GM12878 (cell line): ENCODE measurements around the gene RCN1. TPM values are rescaled to one million over a fixed set of nuclear protein-coding genes. Genes with fewer than 3 reads are reported as not detected.

Experiments used
- ATAC-seq: fragments of 200-7000 bp; cut with Tn5 transposase; 3 replicates; pipeline ENCODE4 v1.9.1; 2020; ENCODE audit warnings: mild to moderate bottlenecking, moderate library complexity
- BruUV-seq: library from RNA; stranded (reverse); fragments of 400-500 nt; replicated peaks from 2 replicates; lab custom pipeline; 2021; lab: Mats Ljungman, UMichigan
- CTCF ChIA-PET: fragments of 300-600 bp; sonication (Branson Sonifier 250); formaldehyde crosslinking; extraction: SDS; loops from one replicate; lab custom pipeline; 2021; ENCODE audit warnings: inconsistent platforms; lab: Yijun Ruan, JAX
- POLR2A ChIA-PET: fragments of 350-600 bp; formaldehyde crosslinking; extraction: SDS; loops from one replicate; lab custom pipeline; 2021; ENCODE audit warnings: inconsistent platforms; lab: Charles Lee
- RAD21 ChIA-PET: fragments of 300-600 bp; sonication (Branson Sonifier 250); formaldehyde crosslinking; loops from one replicate; lab custom pipeline; 2023; ENCODE audit warnings: antibody characterized with exemption; ENCODE audit not compliant: unreplicated experiment; lab: Charles Lee
- SMC1A ChIA-PET: fragments of 300-600 bp; sonication (Branson Sonifier 250); formaldehyde crosslinking; loops from one replicate; lab custom pipeline; 2023; ENCODE audit not compliant: unreplicated experiment, uncharacterized antibody; lab: Charles Lee
- DNase-seq: peaks from one replicate; pipeline ENCODE4 v3.0.0-alpha.2; 2011; ENCODE audit warnings: low read depth, low spot score
- FAIRE-seq: peaks from 3 replicates; lab custom pipeline; 2011; peaks lifted over from hg19 to GRCh38; lab: Jason Lieb, UNC
- H2AFZ ChIP-seq: 2 replicates; pipeline ENCODE4 v1.6.0; 2011; ENCODE audit warnings: low read depth, low read length, control low read depth; ENCODE audit not compliant: control insufficient read depth
- H3K27ac ChIP-seq: 2 replicates; pipeline ENCODE4 v1.5.1; 2011; ENCODE audit warnings: control low read depth; ENCODE audit not compliant: control insufficient read depth, insufficient read depth
- H3K27me3 ChIP-seq, 2 experiments: replicated peaks in 1 of 2; 2 replicates each; pipeline versions ENCODE4 v1.6.0 to v1.6.1; 2011; ENCODE audit warnings: low read length in 1 of 2; ENCODE audit not compliant: control insufficient read depth in 2 of 2, insufficient read depth in 2 of 2
- H3K36me3 ChIP-seq, 2 experiments: 2 replicates each; pipeline ENCODE4 v1.5.1; 2011; ENCODE audit warnings: low read length in 1 of 2; ENCODE audit not compliant: control insufficient read depth in 2 of 2, insufficient read depth in 2 of 2
- H3K4me1 ChIP-seq: 2 replicates; pipeline ENCODE4 v1.6.1; 2011; ENCODE audit warnings: mild to moderate bottlenecking, low read length, moderate library complexity, mixed read lengths; ENCODE audit not compliant: control insufficient read depth, insufficient read depth
- H3K4me2 ChIP-seq: 2 replicates; pipeline ENCODE4 v1.6.0; 2011; ENCODE audit warnings: control low read depth; ENCODE audit not compliant: control insufficient read depth, insufficient read depth
- H3K4me3 ChIP-seq: fragments of 200-600 bp; sonication (generic); 2 replicates; pipeline ENCODE4 v1.5.1; 2016
- H3K79me2 ChIP-seq: 2 replicates; pipeline ENCODE4 v1.6.0; 2011; ENCODE audit warnings: low read length; ENCODE audit not compliant: control insufficient read depth, insufficient read depth
- H3K9ac ChIP-seq: 2 replicates; pipeline ENCODE4 v1.8.0; 2011; ENCODE audit warnings: low read length, control low read depth, mixed read lengths; ENCODE audit not compliant: control insufficient read depth, insufficient read depth
- H3K9me3 ChIP-seq: replicated peaks from 3 replicates; pipeline ENCODE4 v1.5.1; 2011; ENCODE audit warnings: mild to moderate bottlenecking, low read length; ENCODE audit not compliant: control insufficient read depth, insufficient read depth
- H4K20me1 ChIP-seq: 2 replicates; pipeline ENCODE4 v1.6.0; 2011; ENCODE audit not compliant: control insufficient read depth, insufficient read depth
- ATF7 ChIP-seq: fragments of 450-650 bp; IDR thresholded peaks from 2 replicates; pipeline ENCODE4 v1.6.1; 2016; ENCODE audit warnings: low read depth, mild to moderate bottlenecking
- BMI1 ChIP-seq: fragments of 450-650 bp; IDR thresholded peaks from 2 replicates; pipeline ENCODE4 v1.6.1; 2016; ENCODE audit warnings: mild to moderate bottlenecking, moderate library complexity, borderline replicate concordance
- CBFB ChIP-seq: IDR thresholded peaks from 2 replicates; pipeline ENCODE4 v1.6.1; 2016; ENCODE audit warnings: antibody characterized with exemption, low read depth
- CBX5 ChIP-seq: sonication (generic); IDR thresholded peaks from 2 replicates; pipeline ENCODE4 v1.6.1; 2016; ENCODE audit warnings: low read depth, moderate library complexity, mild to moderate bottlenecking, inconsistent platforms
- DPF2 ChIP-seq: fragments of 450-650 bp; IDR thresholded peaks from 2 replicates; pipeline ENCODE4 v1.6.1; 2017; ENCODE audit warnings: mild to moderate bottlenecking
- FOXK2 ChIP-seq: fragments of 450-650 bp; IDR thresholded peaks from 2 replicates; pipeline ENCODE4 v1.6.1; 2017; ENCODE audit warnings: mild to moderate bottlenecking, moderate library complexity
- HDAC2 ChIP-seq: fragments of 200-600 bp; sonication (generic); IDR thresholded peaks from 2 replicates; pipeline ENCODE4 v1.6.1; 2017
- JUND ChIP-seq: IDR thresholded peaks from 2 replicates; pipeline ENCODE4 v1.6.1; 2012; ENCODE audit warnings: low read depth, mild to moderate bottlenecking, low read length, improper control_type of control experiment, moderate library complexity
- PAX5 ChIP-seq: IDR thresholded peaks from 2 replicates; pipeline ENCODE4 v1.6.1; 2011; ENCODE audit warnings: low read depth, low read length, borderline replicate concordance
- POLR2AphosphoS5 ChIP-seq: IDR thresholded peaks from 2 replicates; pipeline ENCODE4 v1.6.1; 2011; ENCODE audit warnings: mild to moderate bottlenecking, low read length, inconsistent platforms
- SMAD1 ChIP-seq: fragments of 450-650 bp; IDR thresholded peaks from 2 replicates; pipeline ENCODE4 v1.6.1; 2018; ENCODE audit warnings: mild to moderate bottlenecking, low read depth; ENCODE audit not compliant: partially characterized antibody
- SPI1 ChIP-seq: IDR thresholded peaks from 2 replicates; pipeline ENCODE4 v1.6.1; 2011; ENCODE audit warnings: low read depth, mild to moderate bottlenecking, low read length, moderate library complexity, borderline replicate concordance; ENCODE audit not compliant: insufficient read depth
- SREBF2 ChIP-seq: IDR thresholded peaks from 2 replicates; pipeline ENCODE4 v1.6.1; 2012; ENCODE audit warnings: mild to moderate bottlenecking, low read length
- SUZ12 ChIP-seq: fragments of 200-600 bp; sonication (generic); IDR thresholded peaks from one replicate; pipeline ENCODE4 v1.6.1; 2018; ENCODE audit warnings: antibody characterized with exemption, mild to moderate bottlenecking; ENCODE audit not compliant: unreplicated experiment
- ZNF384 ChIP-seq: IDR thresholded peaks from 2 replicates; pipeline ENCODE4 v1.6.1; 2012; ENCODE audit warnings: low read depth, mild to moderate bottlenecking, low read length, improper control_type of control experiment, borderline replicate concordance
- in situ Hi-C: fragments of 300-500 bp; cut with MboI; formaldehyde crosslinking; loops from 9 replicates; pipeline ENCODE4 v1.14.3; 2018; ENCODE audit warnings: mixed read lengths
- intact Hi-C: fragments of 100-400 bp; cut with micrococcal nuclease; formaldehyde crosslinking; loops from one replicate; pipeline ENCODE4 v1.14.2; 2022; ENCODE audit not compliant: unreplicated experiment
- polyA plus RNA-seq, 11 experiments: library from polyadenylated mRNA; depleted of rRNA in 4 of 11; unstranded in 6 of 11; stranded (reverse) in 5 of 11; fragments of >200 nt; fragmentation: Nextera tagmentation in 4 of 11; fragmentation: Illumina TruSeq in 1 of 11; extraction: Ambion mirVana in 4 of 11; extraction: Trizol in 1 of 11; gene quantifications; 1 replicate in 1 of 11; 2 replicates in 10 of 11; pipeline versions ENCODE4 v1.2.1 to v1.2.3, GENCODE V29; 2011 to 2016; ENCODE audit warnings: inconsistent platforms in 2 of 11, missing spikeins in 2 of 11, low read depth in 1 of 11
- total RNA-seq, 4 experiments: library from RNA; depleted of rRNA in 3 of 4; stranded (reverse); fragments of >200 nt in 3 of 4; fragmentation: Illumina TruSeq in 1 of 4; extraction: Trizol in 1 of 4; gene quantifications; 2 replicates each; pipeline versions ENCODE4 v1.2.1 to v1.2.3, GENCODE V29; 2013 to 2021
- TF ChIP-seq, protein P1 (sequence below): fragments of 450-650 bp; conservative IDR thresholded peaks from 2 replicates; pipeline ENCODE4 v1.6.1; 2017; ENCODE audit warnings: mild to moderate bottlenecking, moderate library complexity
- TF ChIP-seq, protein P2 (sequence below): IDR thresholded peaks from 2 replicates; pipeline ENCODE4 v1.6.1; 2012; ENCODE audit warnings: improper control_type of control experiment, low read depth, low read length; ENCODE audit not compliant: insufficient replicate concordance

Gene RCN1
- total and polyA plus RNA-seq, 10 of the 15 experiments (the other 5 are each of a cell fraction or from before 2014, with no cell fraction given) = 17.6 to 76.7 (median 56.4) TPM

- TF ChIP-seq PAX5 (no peak), SMAD1 (no peak), JUND (no peak), ATF7 (no peak), HDAC2 (no peak), ZNF384 (no peak), DPF2 (no peak), CBFB (no peak), FOXK2 (no peak), SUZ12 (no peak)
- TF ChIP-seq, protein P1, sequence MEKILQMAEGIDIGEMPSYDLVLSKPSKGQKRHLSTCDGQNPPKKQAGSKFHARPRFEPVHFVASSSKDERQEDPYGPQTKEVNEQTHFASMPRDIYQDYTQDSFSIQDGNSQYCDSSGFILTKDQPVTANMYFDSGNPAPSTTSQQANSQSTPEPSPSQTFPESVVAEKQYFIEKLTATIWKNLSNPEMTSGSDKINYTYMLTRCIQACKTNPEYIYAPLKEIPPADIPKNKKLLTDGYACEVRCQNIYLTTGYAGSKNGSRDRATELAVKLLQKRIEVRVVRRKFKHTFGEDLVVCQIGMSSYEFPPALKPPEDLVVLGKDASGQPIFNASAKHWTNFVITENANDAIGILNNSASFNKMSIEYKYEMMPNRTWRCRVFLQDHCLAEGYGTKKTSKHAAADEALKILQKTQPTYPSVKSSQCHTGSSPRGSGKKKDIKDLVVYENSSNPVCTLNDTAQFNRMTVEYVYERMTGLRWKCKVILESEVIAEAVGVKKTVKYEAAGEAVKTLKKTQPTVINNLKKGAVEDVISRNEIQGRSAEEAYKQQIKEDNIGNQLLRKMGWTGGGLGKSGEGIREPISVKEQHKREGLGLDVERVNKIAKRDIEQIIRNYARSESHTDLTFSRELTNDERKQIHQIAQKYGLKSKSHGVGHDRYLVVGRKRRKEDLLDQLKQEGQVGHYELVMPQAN = no peak
Observed at GRCh38 chr11:32044158-32044863, 46.6 kb upstream of the RCN1 start (continued).

DNA sequence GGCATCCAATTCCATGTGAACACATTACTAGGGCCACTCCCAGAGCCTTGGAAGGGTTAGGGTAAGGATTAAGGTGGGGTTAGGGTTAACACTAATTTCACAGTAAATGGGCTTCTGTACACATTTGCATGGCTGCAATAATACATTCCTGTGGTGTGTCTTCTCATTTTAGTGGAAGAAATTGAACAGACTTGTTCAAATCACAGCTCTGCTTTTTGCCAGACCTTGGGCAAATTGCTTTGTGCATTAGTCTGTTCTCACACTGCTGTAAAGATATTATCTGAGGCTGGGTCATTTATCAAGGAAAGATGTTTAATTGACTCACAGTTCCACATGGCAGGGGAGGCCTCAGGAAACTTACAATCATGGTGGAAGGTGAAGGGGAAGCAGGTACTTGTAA, 45.4 kb upstream of the RCN1 start:
- Histone ChIP-seq H3K36me3 (no peaks in the 10 kb centered on the region), H3K4me1 (no peaks in the 10 kb centered on the region), H2AFZ (no peak overlapping the region), H4K20me1 (no peaks in the 10 kb centered on the region), H3K4me3 (no peak overlapping the region), H3K4me2 (no peak overlapping the region), H3K27ac (no peak overlapping the region), H3K9me3 (no peaks in the 10 kb centered on the region), H3K9ac (no peak overlapping the region), H3K27me3 (no peaks in the 10 kb centered on the region), H3K79me2 (no peaks in the 10 kb centered on the region)
- in situ Hi-C loops = no loop called here
- intact Hi-C loops = no loop called here
- ChIA-PET RAD21 (interaction anchor here (1.1 to 1.3 kb wide), 2 partner anchors 38 to 131 kb away, joined by 3 to 4 read pairs; no protein-coding TSS in a partner anchor), SMC1A (interaction anchor here (1.8 to 2.9 kb wide), 3 partner anchors 10 to 131 kb away, joined by 3 to 13 read pairs (median 6); no protein-coding TSS in a partner anchor), POLR2A (no interaction called here), CTCF (interaction anchor here (0.9 to 8.3 kb wide), 5 partner anchors 8 to 131 kb away, joined by 3 to 45 read pairs (median 3); no protein-coding TSS in a partner anchor)
- no peak for DNase-seq
- BruUV-seq = no TSS peak
- ATAC-seq = no peak
- FAIRE-seq = no peak
- TF ChIP-seq BMI1 (no peak), POLR2AphosphoS5 (no peak), SREBF2 (no peak), CBX5 (no peak), SPI1 (no peak)
- TF ChIP-seq, protein P2, sequence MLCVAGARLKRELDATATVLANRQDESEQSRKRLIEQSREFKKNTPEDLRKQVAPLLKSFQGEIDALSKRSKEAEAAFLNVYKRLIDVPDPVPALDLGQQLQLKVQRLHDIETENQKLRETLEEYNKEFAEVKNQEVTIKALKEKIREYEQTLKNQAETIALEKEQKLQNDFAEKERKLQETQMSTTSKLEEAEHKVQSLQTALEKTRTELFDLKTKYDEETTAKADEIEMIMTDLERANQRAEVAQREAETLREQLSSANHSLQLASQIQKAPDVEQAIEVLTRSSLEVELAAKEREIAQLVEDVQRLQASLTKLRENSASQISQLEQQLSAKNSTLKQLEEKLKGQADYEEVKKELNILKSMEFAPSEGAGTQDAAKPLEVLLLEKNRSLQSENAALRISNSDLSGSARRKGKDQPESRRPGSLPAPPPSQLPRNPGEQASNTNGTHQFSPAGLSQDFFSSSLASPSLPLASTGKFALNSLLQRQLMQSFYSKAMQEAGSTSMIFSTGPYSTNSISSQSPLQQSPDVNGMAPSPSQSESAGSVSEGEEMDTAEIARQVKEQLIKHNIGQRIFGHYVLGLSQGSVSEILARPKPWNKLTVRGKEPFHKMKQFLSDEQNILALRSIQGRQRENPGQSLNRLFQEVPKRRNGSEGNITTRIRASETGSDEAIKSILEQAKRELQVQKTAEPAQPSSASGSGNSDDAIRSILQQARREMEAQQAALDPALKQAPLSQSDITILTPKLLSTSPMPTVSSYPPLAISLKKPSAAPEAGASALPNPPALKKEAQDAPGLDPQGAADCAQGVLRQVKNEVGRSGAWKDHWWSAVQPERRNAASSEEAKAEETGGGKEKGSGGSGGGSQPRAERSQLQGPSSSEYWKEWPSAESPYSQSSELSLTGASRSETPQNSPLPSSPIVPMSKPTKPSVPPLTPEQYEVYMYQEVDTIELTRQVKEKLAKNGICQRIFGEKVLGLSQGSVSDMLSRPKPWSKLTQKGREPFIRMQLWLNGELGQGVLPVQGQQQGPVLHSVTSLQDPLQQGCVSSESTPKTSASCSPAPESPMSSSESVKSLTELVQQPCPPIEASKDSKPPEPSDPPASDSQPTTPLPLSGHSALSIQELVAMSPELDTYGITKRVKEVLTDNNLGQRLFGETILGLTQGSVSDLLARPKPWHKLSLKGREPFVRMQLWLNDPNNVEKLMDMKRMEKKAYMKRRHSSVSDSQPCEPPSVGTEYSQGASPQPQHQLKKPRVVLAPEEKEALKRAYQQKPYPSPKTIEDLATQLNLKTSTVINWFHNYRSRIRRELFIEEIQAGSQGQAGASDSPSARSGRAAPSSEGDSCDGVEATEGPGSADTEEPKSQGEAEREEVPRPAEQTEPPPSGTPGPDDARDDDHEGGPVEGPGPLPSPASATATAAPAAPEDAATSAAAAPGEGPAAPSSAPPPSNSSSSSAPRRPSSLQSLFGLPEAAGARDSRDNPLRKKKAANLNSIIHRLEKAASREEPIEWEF = no peak
